NCI-H510A treated with DMSO at 0.1 percent for 48 hours (cell line): ENCODE measurements around the gene LRRC28.

Experiments
- DNase-seq: peaks from one replicate; lab custom pipeline; 2025; lab: John Stamatoyannopoulos, UW

The LRRC28 gene

DNA sequence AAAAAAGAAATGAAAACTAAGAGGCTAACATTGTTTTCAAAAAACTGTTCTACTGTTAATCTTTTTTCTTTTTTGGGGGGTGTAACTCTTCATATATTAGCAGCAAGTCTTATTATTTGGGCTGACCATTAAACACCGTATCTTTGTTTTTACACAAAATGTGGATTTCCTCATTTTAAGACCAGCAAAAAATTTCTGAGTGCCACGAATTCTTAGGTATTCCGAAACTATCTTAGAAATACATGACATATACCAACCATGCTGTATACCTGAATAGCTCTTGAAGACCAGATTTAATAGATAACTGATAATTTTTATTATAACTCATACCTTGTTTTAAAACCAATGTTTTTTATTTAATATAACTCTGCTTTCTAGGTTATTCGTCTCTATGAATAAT lies 1.3 kb upstream of the LRRC28 start:
- no peak for DNase-seq

- DNase-seq, result no peak
These were observed 806 bp upstream of the LRRC28 start for GRCh38 chr15:99250494-99250856.

- DNase-seq, result no peak
These were observed 1.0 kb downstream of the LRRC28 start for GRCh38 chr15:99252326-99252725.

GRCh38 chr15:99253381-99254090 lies 2.3 kb downstream of the LRRC28 start:
- no peak for DNase-seq

DNA sequence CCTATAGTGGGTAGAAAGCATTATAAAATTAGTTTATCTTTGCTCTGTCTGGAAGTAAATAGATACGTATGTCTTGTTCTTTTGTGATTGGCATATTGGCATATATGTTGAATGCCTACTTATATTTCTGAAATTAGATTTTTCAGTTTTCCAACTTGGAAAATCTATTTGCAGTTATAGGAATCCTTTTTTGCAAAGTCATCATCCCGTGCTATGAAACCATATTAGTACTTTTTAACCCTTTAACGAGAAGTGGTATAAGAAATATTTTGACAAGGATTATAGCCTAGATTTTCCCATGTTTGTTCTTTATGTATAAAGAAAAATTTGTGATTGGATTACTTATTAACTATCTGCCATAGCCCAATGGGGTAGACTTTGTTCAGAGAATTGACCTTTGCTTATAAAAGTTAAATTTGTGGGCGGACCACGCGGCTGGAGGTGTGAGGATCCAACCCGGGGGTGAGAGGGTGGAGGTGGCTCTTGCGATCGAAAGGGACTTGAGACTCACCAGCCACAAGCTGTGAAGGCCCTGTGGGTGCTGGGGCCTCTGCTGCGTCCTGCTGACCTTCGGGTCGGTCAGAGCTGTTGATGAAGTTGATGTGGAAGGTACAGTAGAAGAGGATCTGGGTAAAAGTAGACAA lies 5.9 kb downstream of the LRRC28 start:
- no peak for DNase-seq

DNA sequence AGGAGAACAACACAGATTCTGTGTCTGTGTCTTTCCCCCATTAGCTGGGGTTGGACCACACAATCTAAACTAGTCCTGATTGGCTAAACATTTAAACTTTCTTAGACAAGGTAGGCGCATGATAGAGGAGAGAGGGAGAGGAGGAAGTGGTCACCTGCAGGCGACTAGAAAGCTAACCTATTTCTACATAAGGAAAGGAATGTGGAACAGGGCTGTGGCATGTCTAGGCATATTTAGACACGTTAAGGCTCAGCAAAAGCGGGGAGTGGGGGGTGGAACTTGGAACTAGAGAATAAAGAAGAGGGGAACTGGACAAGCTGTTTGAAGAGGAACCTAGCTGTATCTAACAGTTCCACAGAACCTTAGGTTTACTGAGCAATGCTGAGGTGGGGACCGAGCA lies 12.8 kb downstream of the LRRC28 start:
- DNase-seq, result no peak

GRCh38 chr15:99265541-99266070 lies 14.3 kb downstream of the LRRC28 start:
- no peak for DNase-seq

DNA sequence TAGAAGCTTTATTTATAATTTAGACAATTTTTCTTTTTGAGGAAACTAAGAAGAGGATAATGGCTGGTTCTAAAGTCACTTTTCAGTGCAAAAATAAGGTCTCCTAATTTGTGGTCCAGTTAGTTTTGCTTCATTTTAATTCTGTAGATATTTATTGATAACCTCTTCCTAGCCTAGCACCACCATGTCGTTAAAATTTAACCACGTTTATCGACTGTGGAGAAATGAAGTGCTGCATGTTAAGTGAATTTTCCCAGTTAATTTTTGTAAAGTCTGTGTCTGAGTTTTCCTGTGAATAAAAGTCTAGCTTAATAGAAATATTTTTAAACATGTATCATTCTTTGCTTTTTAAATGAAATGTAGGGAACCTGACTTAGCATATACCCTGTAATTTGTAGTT lies 16.7 kb downstream of the LRRC28 start:
- no peak for DNase-seq

DNA sequence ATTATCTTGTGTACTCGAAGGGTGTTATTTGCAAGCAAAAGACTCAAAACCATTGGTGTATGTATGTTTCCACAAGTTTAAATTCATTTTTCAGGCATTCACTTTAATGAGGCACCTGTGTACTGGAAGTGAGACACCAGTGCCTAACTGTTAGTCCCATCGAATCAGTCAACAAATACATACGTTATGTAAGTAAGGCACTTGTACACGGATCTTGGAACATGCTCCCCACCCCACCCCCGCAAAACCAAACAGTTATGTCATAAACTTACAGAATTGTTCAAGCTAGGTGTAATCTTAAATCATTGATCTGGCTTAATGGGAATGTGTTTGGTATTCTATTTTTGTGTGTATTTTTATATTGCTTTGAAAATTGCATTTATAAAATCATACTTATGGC lies 17.1 kb downstream of the LRRC28 start:
- no peak for DNase-seq

DNA sequence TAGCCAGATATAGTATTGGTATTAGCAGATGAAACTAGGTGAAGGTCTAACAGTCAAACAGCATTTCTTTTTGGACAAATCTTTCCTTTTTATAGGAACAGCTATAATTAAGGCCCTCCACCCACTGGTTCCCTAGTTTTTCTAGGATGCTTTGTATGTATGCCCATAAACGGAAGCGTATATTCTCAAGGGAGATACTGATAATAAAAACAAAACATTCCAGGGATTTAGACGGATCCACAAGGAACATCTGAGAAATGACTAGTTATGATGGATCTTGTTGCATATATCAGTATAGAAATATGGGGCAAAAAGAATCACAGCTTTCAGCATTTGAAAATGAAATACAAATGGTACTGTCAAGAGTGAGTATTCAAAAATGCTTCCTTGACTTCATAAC lies 22.5 kb downstream of the LRRC28 start:
- no peak for DNase-seq

GRCh38 chr15:99275061-99275460 lies 23.8 kb downstream of the LRRC28 start:
- DNase-seq, result no peak

- no peak for DNase-seq
These were observed 24.3 kb downstream of the LRRC28 start for GRCh38 chr15:99275525-99276128.

- DNase-seq, result no peak
These were observed 28.0 kb downstream of the LRRC28 start for GRCh38 chr15:99279290-99279689.

GRCh38 chr15:99279827-99280226 lies 28.5 kb downstream of the LRRC28 start:
- no peak for DNase-seq

DNA sequence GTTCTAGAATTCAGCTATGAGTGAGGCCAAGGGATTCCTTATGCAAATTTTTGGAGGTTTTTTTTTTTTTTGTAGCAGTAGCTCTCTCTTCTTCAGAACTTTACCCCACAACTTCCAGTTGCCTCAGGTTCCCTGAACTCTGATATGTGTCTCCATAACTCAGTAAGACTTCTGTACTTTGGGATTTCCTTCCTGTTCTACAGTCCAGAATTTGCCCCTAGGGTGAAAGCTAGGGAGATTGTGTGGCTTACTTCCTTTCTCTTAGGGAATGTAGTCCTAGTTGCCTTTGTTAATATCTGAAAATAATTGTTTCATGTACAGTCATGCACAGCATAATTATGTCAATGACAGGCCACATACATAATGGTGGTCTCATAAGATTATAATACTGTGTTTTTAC lies 30.8 kb downstream of the LRRC28 start:
- no peak for DNase-seq

GRCh38 chr15:99282586-99282985 lies 31.3 kb downstream of the LRRC28 start:
- no peak for DNase-seq

- no peak for DNase-seq
These were observed 32.4 kb downstream of the LRRC28 start for GRCh38 chr15:99283717-99284116.

GRCh38 chr15:99291643-99292042 lies 40.4 kb downstream of the LRRC28 start:
- no peak for DNase-seq

GRCh38 chr15:99295840-99296239 lies 44.6 kb downstream of the LRRC28 start:
- DNase-seq, result no peak

GRCh38 chr15:99296386-99296785 lies 45.1 kb downstream of the LRRC28 start:
- no peak for DNase-seq

- DNase-seq, result no peak
These were observed 52.6 kb downstream of the LRRC28 start for GRCh38 chr15:99303907-99304306.

GRCh38 chr15:99305761-99306505 lies 54.7 kb downstream of the LRRC28 start:
- no peak for DNase-seq
